HG03097 (cell line): ENCODE results near the gene DHRS12.

Experiments used
- ATAC-seq: cut with Tn5 transposase; IDR thresholded peaks from one replicate; pipeline ENCODE4 v1.9.1; 2021; ENCODE audit not compliant: unreplicated experiment, low FRiP score

Gene DHRS12

DNA sequence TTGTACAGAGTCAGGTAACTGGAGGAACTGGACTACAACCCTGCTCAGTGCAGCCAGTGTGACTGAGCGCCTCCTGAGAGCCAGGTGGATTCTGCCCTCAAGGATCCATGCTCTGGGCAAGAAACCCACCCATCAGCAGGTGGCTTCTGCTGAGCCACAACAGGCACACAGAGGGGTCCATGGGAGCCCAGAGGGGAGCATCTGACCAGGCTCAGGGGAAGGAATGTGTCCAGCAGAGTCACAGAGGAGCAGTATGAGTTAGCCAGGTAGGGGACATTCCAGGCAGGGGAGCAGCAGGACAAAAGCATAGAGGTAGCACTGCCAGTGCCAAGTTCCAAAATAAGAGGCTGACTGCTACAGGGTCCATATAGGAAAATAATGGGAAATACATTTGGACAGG is 19.9 kb downstream of the DHRS12 start:
- no peak for ATAC-seq

GRCh38 chr13:51783428-51784094 is 20.4 kb downstream of the DHRS12 start:
- ATAC-seq = no peak

GRCh38 chr13:51782026-51782710 is 21.8 kb downstream of the DHRS12 start:
- ATAC-seq = no peak

- ATAC-seq = no peak
Measured at GRCh38 chr13:51781246-51782022, 22.5 kb downstream of the DHRS12 start.

- no peak for ATAC-seq
Measured at GRCh38 chr13:51780099-51780498, 23.9 kb downstream of the DHRS12 start.

DNA sequence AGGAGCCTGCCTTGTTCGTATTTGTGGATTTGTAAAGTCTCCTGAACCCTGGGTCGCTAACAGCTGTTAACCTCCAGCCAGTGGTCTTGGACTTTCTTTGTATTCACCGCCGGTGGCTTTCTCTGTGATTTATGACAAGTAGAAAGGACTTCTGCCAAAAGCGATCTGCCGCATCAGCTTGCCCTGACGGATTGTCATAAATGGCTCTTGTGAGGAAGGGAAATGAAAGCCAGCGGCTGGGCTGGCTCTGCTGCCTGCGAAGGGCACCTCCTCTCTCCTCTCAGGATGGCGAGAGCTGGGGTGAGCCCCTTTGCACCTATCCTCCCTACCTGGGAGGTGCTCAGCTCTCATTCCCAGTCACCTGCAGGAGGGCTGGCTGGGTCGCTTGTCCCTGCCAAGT is 25.6 kb downstream of the DHRS12 start:
- no peak for ATAC-seq

GRCh38 chr13:51777921-51778320 is 26.0 kb downstream of the DHRS12 start:
- ATAC-seq = no peak

GRCh38 chr13:51776179-51776578 is 27.8 kb downstream of the DHRS12 start:
- no peak for ATAC-seq

DNA sequence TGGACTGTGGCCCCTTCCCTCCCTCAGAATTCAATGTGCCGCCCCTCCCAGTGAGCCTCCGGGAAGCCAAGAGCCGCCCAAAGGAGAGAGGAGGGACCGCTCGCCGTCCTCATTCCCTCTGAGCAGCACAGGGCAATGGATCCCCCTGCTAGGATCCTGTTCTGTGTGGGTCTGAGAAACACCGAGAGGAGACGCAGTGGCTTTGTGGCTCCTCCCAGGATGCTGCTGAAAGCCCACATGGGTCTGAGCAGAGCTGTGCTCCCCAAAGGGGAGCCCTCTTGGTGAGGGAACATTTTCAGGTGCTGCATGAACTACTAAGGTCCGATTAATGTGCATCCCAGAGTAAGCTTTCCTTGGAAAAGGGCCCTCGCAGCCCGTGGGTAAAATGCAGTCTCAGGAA is 30.4 kb downstream of the DHRS12 start:
- no peak for ATAC-seq

DNA sequence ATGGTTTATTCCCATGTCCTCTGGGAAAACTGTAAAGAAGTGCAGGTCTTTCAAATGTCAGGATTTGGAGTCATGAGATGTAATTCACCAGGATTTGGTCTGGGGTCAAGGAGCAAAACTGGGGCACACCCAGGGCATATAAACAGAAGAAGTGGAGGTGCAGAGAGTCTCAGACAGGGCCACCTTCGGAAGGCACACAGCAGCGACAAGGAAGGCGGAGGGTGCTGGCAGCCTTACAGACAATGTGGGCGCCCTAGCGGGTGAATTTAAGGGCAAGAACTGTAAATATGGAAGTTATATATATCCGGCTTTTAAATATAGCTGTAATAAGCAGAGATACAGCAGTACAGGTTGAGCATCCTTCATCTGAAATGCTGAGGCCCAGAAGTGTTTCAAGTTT is 31.2 kb downstream of the DHRS12 start:
- no peak for ATAC-seq

- ATAC-seq = no peak
Measured at GRCh38 chr13:51772105-51772455, 31.9 kb downstream of the DHRS12 start.

DNA sequence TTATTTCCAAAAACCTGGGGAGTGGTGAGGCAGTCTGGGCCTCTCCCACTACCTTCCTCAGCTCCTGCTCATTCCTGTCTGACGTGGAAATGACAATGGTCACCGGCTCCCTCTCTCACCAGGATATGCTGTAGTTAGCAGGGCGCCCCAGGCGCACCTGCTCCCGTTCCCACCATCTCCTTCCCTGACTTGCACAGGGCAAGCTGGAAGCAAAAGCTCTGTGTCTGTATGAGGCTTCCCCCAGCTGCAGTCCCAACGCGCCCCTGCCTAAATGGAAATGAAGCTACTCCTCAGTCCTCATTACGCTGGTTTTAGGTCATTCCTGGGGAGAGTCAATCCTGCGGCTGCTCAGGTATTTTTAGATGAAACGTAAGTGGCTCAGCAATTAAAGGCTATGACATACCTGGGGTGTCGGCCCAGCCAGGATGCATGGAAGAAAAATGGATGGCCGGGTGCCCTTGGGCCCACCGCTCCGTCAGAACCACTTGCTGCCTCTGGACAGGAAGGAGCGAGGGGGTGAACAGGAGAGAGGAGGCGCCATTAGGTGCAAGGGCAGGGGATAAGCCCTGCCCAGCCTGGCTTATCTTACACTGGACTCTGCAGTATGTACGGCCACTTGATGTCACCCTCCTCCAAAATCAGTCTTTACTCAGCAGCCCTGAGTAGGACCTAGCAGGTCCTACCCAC is 32.4 kb downstream of the DHRS12 start:
- no peak for ATAC-seq

GRCh38 chr13:51770681-51771417 is 33.1 kb downstream of the DHRS12 start:
- ATAC-seq = no peak

DNA sequence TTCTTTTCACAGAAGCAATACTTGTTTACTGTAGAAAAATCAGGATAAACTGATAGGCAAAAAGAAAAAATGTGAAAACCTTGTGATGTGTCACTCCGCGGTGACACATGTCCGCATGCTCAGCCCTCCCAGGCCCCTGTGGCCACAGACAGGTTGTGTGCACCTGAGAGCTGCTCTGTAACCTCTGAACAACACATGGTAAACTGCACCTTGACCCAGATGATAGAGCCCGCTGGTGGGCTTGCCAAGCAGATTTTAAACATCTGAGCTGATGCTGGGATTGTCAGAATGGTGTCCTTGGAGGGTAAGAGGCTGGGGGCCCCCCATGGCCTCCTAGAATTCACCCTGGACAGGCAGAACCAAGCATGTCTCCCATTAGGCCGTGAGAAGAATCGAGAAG is 33.8 kb downstream of the DHRS12 start:
- no peak for ATAC-seq

- no peak for ATAC-seq
Measured at GRCh38 chr13:51769455-51770127, 34.4 kb downstream of the DHRS12 start.

DNA sequence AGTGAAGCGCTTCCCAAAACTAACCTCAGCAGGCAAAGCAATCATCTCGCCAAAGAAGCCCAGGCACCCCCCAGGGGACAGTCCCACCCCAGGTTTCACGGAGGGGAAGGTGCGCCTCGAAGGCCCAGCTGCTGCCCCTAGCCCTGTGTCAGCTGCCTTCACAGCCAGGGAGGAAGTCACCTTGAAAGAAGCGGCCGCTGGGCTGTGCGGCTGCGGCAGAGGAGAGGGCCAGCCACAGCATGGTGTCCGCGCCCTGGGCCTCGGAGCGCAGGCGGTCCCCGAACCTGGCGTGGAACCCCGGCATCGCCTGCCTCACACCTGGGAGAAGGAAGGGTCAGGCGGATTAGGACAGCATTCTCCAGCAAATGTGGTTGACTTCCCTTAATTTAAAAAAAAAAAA is 35.0 kb downstream of the DHRS12 start:
- ATAC-seq = no peak

DNA sequence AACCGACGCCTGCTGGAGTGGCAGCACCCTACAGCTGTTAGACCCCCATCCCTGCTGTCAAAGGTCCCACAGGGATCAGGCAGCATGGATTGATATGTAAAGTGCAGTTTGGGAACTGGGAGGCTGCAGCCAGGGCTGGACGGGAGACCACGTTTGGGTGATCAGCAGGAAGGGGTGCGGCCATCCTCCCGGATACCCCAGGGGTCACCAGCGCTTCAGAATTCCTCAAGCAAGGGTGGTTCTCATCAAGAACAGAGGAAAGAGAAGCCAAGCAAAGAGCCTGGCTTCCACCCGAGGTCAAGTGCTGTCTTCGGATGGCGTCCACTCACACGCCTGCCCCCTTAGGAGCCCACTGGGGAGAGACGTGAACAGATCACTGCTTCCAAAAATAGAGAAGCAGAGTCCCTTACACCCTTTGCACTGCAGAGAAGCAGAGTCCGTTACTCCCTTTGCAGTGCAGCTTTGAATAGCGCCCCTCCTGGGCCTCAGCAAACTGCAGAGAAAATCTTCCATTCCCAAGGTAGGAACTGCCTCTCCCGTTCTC is 35.5 kb downstream of the DHRS12 start:
- ATAC-seq = no peak

GRCh38 chr13:51767100-51767499 is 36.9 kb downstream of the DHRS12 start:
- no peak for ATAC-seq

GRCh38 chr13:51765142-51765515 is 38.8 kb downstream of the DHRS12 start:
- ATAC-seq = no peak
